ENCODE measurements around the gene DNA2. TPM values are rescaled to one million over a fixed set of nuclear protein-coding genes. Genes with fewer than 3 reads are reported as not detected.

DNA2 gene
- total and polyA plus RNA-seq, 2 donors (not counting 1 experiment from before 2014, with no cell fraction given) = 2.6 to 6.4 TPM

DNA sequence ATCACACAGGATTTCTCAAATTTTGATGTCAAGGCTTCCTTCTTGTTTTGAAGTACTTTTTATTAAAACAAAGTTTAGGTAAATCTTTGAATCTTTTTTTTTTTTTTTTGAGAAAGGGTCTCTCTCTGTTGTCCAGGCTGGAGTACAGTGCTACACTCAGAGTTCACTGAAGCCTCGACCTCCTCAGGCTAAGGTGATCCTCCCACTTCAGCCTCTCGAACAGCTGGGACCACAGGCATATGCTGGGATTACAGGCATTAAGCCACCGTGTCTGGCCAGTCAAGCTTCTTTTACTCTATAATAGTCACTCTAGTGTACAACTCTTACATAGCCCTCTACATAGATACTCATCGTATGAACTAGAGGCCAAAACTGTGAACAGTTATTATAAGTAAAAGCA, 68.1 kb downstream of the DNA2 start:
- peaks cover 3% of the 10 kb centered on the region for H4K20me1 ChIP-seq (ENCODE audit: control insufficient read depth, extremely low read depth, insufficient read depth, low read length)
- H3K9ac ChIP-seq (ENCODE audit: insufficient read depth, low read length) = no peak overlapping the region
- H3K36me3 ChIP-seq (ENCODE audit: control insufficient read depth, insufficient read depth, low read length) = no peaks in the 10 kb centered on the region
- H3K4me1 ChIP-seq (ENCODE audit: control insufficient read depth, extremely low read depth, insufficient read depth, low read length) = no peaks in the 10 kb centered on the region
- H3K27ac ChIP-seq (ENCODE audit: insufficient read depth, low read length) = no peak overlapping the region
- no peak for DNase-seq (ENCODE audit: low read depth in 2 of 2)
- no peaks in the 10 kb centered on the region for H3K27me3 ChIP-seq (ENCODE audit: control insufficient read depth, insufficient read depth, low read length)
- no peak overlapping the region for H2AFZ ChIP-seq (ENCODE audit: low read length)
- H3K4me2 ChIP-seq (ENCODE audit: extremely low read depth, insufficient read depth, low read length) = no peak overlapping the region
- H3K9me3 ChIP-seq (ENCODE audit: control insufficient read depth, insufficient read depth, low read depth, low read length) = no peaks in the 10 kb centered on the region
- no peak for TF ChIP-seq EZH2 (IDR thresholded peaks at IDR 0.05; ENCODE audit: low read length, missing control alignments)
- TF ChIP-seq, protein P1, sequence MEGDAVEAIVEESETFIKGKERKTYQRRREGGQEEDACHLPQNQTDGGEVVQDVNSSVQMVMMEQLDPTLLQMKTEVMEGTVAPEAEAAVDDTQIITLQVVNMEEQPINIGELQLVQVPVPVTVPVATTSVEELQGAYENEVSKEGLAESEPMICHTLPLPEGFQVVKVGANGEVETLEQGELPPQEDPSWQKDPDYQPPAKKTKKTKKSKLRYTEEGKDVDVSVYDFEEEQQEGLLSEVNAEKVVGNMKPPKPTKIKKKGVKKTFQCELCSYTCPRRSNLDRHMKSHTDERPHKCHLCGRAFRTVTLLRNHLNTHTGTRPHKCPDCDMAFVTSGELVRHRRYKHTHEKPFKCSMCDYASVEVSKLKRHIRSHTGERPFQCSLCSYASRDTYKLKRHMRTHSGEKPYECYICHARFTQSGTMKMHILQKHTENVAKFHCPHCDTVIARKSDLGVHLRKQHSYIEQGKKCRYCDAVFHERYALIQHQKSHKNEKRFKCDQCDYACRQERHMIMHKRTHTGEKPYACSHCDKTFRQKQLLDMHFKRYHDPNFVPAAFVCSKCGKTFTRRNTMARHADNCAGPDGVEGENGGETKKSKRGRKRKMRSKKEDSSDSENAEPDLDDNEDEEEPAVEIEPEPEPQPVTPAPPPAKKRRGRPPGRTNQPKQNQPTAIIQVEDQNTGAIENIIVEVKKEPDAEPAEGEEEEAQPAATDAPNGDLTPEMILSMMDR (conservative IDR thresholded peaks at IDR 0.05 in 1 of 2, IDR thresholded peaks at IDR 0.05 in 1 of 2; ENCODE audit: low read depth in 1 of 2, low read length in 2 of 2) = no peak
- H3K4me3 ChIP-seq (replicated peaks in 1 of 4; ENCODE audit: control extremely low read depth in 1 of 4, insufficient read depth in 1 of 4, low read depth in 3 of 4, low read length in 4 of 4) = no peak overlapping the region
- H3K79me2 ChIP-seq (ENCODE audit: control insufficient read depth, insufficient read depth, low read length) = peaks cover 41% of the 10 kb centered on the region

DNA sequence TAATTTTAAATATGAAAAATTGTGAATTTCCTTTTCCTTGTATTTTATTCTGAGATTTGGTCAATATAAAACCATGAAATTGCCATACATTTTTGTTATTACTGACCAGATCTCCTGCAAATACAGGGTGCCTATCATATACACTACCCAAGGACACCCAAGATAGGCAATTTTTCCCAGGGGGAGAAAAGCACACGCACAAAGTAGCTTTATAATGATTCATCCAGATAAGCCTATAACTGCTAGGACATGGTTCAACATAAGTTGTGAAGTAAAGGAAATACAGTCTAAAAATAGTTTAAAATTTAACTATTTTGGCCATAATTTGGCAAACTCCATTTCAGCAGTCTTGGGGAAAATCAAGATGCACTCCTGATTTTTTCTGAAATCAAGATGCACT, 69.5 kb downstream of the DNA2 start:
- Histone ChIP-seq H3K4me3 (replicated peaks in 1 of 4; ENCODE audit: control extremely low read depth in 1 of 4, insufficient read depth in 1 of 4, low read depth in 3 of 4, low read length in 4 of 4) (no peak overlapping the region), H2AFZ (ENCODE audit: low read length) (no peak overlapping the region), H3K4me2 (ENCODE audit: extremely low read depth, insufficient read depth, low read length) (no peak overlapping the region), H3K27ac (ENCODE audit: insufficient read depth, low read length) (no peak overlapping the region), H3K4me1 (ENCODE audit: control insufficient read depth, extremely low read depth, insufficient read depth, low read length) (no peaks in the 10 kb centered on the region), H4K20me1 (ENCODE audit: control insufficient read depth, extremely low read depth, insufficient read depth, low read length) (peaks cover 3% of the 10 kb centered on the region), H3K27me3 (ENCODE audit: control insufficient read depth, insufficient read depth, low read length) (no peaks in the 10 kb centered on the region), H3K36me3 (ENCODE audit: control insufficient read depth, insufficient read depth, low read length) (no peaks in the 10 kb centered on the region), H3K9me3 (ENCODE audit: control insufficient read depth, insufficient read depth, low read depth, low read length) (no peaks in the 10 kb centered on the region), H3K9ac (ENCODE audit: insufficient read depth, low read length) (no peak overlapping the region), H3K79me2 (ENCODE audit: control insufficient read depth, insufficient read depth, low read length) (peaks cover 41% of the 10 kb centered on the region)
- TF ChIP-seq EZH2 (IDR thresholded peaks at IDR 0.05; ENCODE audit: low read length, missing control alignments) = no peak
- TF ChIP-seq, protein P1 (conservative IDR thresholded peaks at IDR 0.05 in 1 of 2, IDR thresholded peaks at IDR 0.05 in 1 of 2; ENCODE audit: low read depth in 1 of 2, low read length in 2 of 2) = no peak
- DNase-seq (ENCODE audit: low read depth in 2 of 2) = peak in 1 of 2 donors; percentile 12

DNA sequence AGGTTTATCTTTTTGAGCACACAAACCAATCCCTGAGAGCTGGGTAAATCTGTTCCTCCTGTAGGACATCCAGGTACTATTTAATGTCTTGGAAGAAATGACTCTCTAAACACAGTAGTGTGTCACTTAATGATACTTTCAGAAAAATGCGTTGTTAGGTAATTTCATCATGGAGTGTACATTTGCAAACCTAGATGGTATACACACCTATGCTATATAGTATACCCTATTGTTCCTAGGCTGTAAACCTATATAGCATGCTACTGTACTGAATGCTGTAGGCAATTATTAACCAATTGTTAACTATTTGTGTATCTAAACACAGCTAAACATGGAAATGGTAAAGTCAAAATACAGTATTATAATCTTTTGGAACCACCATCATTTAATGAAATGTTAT, 74.8 kb downstream of the DNA2 start:
- no peak overlapping the region for H3K9ac ChIP-seq (ENCODE audit: insufficient read depth, low read length)
- H3K4me3 ChIP-seq (replicated peaks in 1 of 4; ENCODE audit: control extremely low read depth in 1 of 4, insufficient read depth in 1 of 4, low read depth in 3 of 4, low read length in 4 of 4) = no peak overlapping the region
- no peaks in the 10 kb centered on the region for H3K27me3 ChIP-seq (ENCODE audit: control insufficient read depth, insufficient read depth, low read length)
- H3K4me2 ChIP-seq (ENCODE audit: extremely low read depth, insufficient read depth, low read length) = no peak overlapping the region
- H2AFZ ChIP-seq (ENCODE audit: low read length) = no peak overlapping the region
- H3K79me2 ChIP-seq (ENCODE audit: control insufficient read depth, insufficient read depth, low read length) = no peaks in the 10 kb centered on the region
- TF ChIP-seq, protein P1 (conservative IDR thresholded peaks at IDR 0.05 in 1 of 2, IDR thresholded peaks at IDR 0.05 in 1 of 2; ENCODE audit: low read depth in 1 of 2, low read length in 2 of 2) = no peak
- TF ChIP-seq EZH2 (IDR thresholded peaks at IDR 0.05; ENCODE audit: low read length, missing control alignments) = no peak
- no peaks in the 10 kb centered on the region for H4K20me1 ChIP-seq (ENCODE audit: control insufficient read depth, extremely low read depth, insufficient read depth, low read length)
- H3K9me3 ChIP-seq (ENCODE audit: control insufficient read depth, insufficient read depth, low read depth, low read length) = no peaks in the 10 kb centered on the region
- no peak for DNase-seq (ENCODE audit: low read depth in 2 of 2)
- H3K27ac ChIP-seq (ENCODE audit: insufficient read depth, low read length) = no peak overlapping the region
- H3K4me1 ChIP-seq (ENCODE audit: control insufficient read depth, extremely low read depth, insufficient read depth, low read length) = no peaks in the 10 kb centered on the region
- H3K36me3 ChIP-seq (ENCODE audit: control insufficient read depth, insufficient read depth, low read length) = no peaks in the 10 kb centered on the region

All from fibroblast of lung (primary cell).